Lower leg skin (tissue), 4 donors: ENCODE measurements around the gene ARFGAP3. TPM values are rescaled to one million over a fixed set of nuclear protein-coding genes. Genes with fewer than 3 reads are reported as not detected.

Experiments
- DNase-seq, 2 donors: peaks; one replicate each; pipeline ENCODE4 v3.0.0-alpha.2; 2019; ENCODE audit warnings: low spot score in 2 of 2
- H3K4me3 ChIP-seq: fragments of 200-600 bp; sonication (generic); 2 replicates; pipeline ENCODE4 v1.5.1; 2017; ENCODE audit warnings: mild to moderate bottlenecking, low read depth; ENCODE audit not compliant: poor library complexity, severe bottlenecking
- CTCF ChIP-seq, 3 donors: fragments of 450-650 bp; IDR thresholded peaks; one replicate each; pipeline ENCODE4 v1.5.1; 2016; ENCODE audit warnings: antibody characterized with exemption in 3 of 3, mild to moderate bottlenecking in 3 of 3, moderate library complexity in 2 of 3
- POLR2A ChIP-seq, 2 donors: fragments of 450-650 bp; IDR thresholded peaks; one replicate each; pipeline ENCODE4 v1.6.1; 2016 to 2017; ENCODE audit warnings: antibody characterized with exemption in 2 of 2, mild to moderate bottlenecking in 1 of 2, moderate library complexity in 1 of 2
- WGBS, 2 donors: methylation state at CpG; one replicate each; pipeline ENCODE4 v1.1.5; 2018; 5-methylcytosine and 5-hydroxymethylcytosine counted together
- intact Hi-C: fragments of 100-400 bp; cut with DNase I; formaldehyde crosslinking; loops from one replicate; pipeline ENCODE4 v1.15.0; 2023; ENCODE audit warnings: low total_unique reads
- total RNA-seq, 4 donors: library from RNA; depleted of rRNA; stranded (reverse); fragments of >200 nt; gene quantifications; one replicate each; pipeline ENCODE4 v1.1.0, GENCODE V29; 2016

The ARFGAP3 gene
- total RNA-seq, 4 donors from 2014 or later = 22.9 to 47.2 (median 31.2) TPM

- no peak overlapping the region for H3K4me3 ChIP-seq
- WGBS, 2 donors = 66 to 72% methylated on average over 10 of the region's 10 CpGs
- DNase-seq = no peak
- TF ChIP-seq POLR2A (IDR thresholded peaks at IDR 0.05) = no peak
- TF ChIP-seq CTCF (IDR thresholded peaks at IDR 0.05) = no peak
- intact Hi-C loops = no loop called here
Observed at GRCh38 chr22:42892571-42893316, 35.7 kb upstream of the ARFGAP3 start.

GRCh38 chr22:42892156-42892555, 35.1 kb upstream of the ARFGAP3 start:
- 74 to 83% methylated on average over 9 of the region's 9 CpGs for WGBS, 2 donors
- TF ChIP-seq CTCF (IDR thresholded peaks at IDR 0.05) (no peak), POLR2A (IDR thresholded peaks at IDR 0.05) (no peak)
- intact Hi-C loops = no loop called here
- no peak for DNase-seq
- no peak overlapping the region for H3K4me3 ChIP-seq

GRCh38 chr22:42891696-42892095, 34.6 kb upstream of the ARFGAP3 start:
- 96 to 98% methylated on average over 3 of the region's 3 CpGs for WGBS, 2 donors
- intact Hi-C loops = no loop called here
- no peak for DNase-seq
- no peak for TF ChIP-seq CTCF (IDR thresholded peaks at IDR 0.05)
- TF ChIP-seq POLR2A (IDR thresholded peaks at IDR 0.05) = no peak
- no peak overlapping the region for H3K4me3 ChIP-seq

- no peak for TF ChIP-seq POLR2A (IDR thresholded peaks at IDR 0.05)
- no peak for TF ChIP-seq CTCF (IDR thresholded peaks at IDR 0.05)
- no peak overlapping the region for H3K4me3 ChIP-seq
- DNase-seq = no peak
- intact Hi-C loops = no loop called here
- WGBS, 2 donors = 97 to 98% methylated on average over 13 of the region's 13 CpGs
Observed at GRCh38 chr22:42891008-42891407, 33.9 kb upstream of the ARFGAP3 start.

- TF ChIP-seq POLR2A (IDR thresholded peaks at IDR 0.05) (no peak), CTCF (IDR thresholded peaks at IDR 0.05) (no peak)
- WGBS, 2 donors = 70 to 73% methylated on average over 4 of the region's 4 CpGs
- intact Hi-C loops = no loop called here
- DNase-seq = no peak
- H3K4me3 ChIP-seq = no peak overlapping the region
Observed at GRCh38 chr22:42889304-42889703, 32.2 kb upstream of the ARFGAP3 start.
